ENCODE data around the gene VPS51. TPM values are rescaled to one million over a fixed set of nuclear protein-coding genes. Genes with fewer than 3 reads are reported as not detected.

Gene VPS51
- total RNA-seq, 1 experiment from 2014 or later = 89.5 TPM

GRCh38 chr11:65087216-65087615, 8.8 kb upstream of the VPS51 start:
- Histone ChIP-seq H3K27ac (ENCODE audit: low read depth, low read length) (no peak overlapping the region), H3K27me3 (ENCODE audit: insufficient read depth, low read length) (no peaks in the 10 kb centered on the region), H3K36me3 (ENCODE audit: control insufficient read depth in 1 of 2, insufficient read depth in 2 of 2, low read length in 2 of 2) (peaks cover 0 to 18% of the 10 kb centered on the region in 2 experiments; a peak in 1 of 4 replicates), H4K20me1 (ENCODE audit: insufficient read depth) (no peaks in the 10 kb centered on the region), H3K4me1 (ENCODE audit: control insufficient read depth in 1 of 2, insufficient read depth in 2 of 2, low read length in 2 of 2) (peaks cover 7 to 16% of the 10 kb centered on the region in 2 experiments; a peak in 3 of 4 replicates), H3K4me3 (replicated peaks in 1 of 2; ENCODE audit: low read depth in 1 of 2, low read length in 2 of 2) (no peak overlapping the region), H2AFZ (ENCODE audit: low read depth, low read length, poor library complexity, severe bottlenecking) (no peak overlapping the region), H3K79me2 (ENCODE audit: insufficient read depth, low read length) (peaks cover 22% of the 10 kb centered on the region), H3K4me2 (ENCODE audit: low read length) (no peak overlapping the region), H3K9me3 (ENCODE audit: control insufficient read depth in 1 of 2, insufficient read depth in 1 of 2, low read depth in 1 of 2, low read length in 2 of 2) (no peaks in the 10 kb centered on the region), H3K9me2 (ENCODE audit: insufficient read depth) (no peaks in the 10 kb centered on the region), H3K9ac (ENCODE audit: low read length) (no peak overlapping the region)
- intact Hi-C loops (cut with micrococcal nuclease) = no loop called here
- BruUV-seq (replicated peaks) = no TSS peak
- ATAC-seq = no peak
- no peak for DNase-seq (ENCODE audit: low read depth, low spot score)
- no peak for TF ChIP-seq TCF7L2 (IDR thresholded peaks at IDR 0.05; ENCODE audit: borderline replicate concordance, extremely low read depth, insufficient read depth, insufficient read length)
- no peak for TF ChIP-seq ZBTB33 (IDR thresholded peaks at IDR 0.05; ENCODE audit: extremely low read depth, insufficient replicate concordance, low read length)
- TF ChIP-seq ATF3 (IDR thresholded peaks at IDR 0.05) = no peak
- TF ChIP-seq REST (IDR thresholded peaks at IDR 0.05; ENCODE audit: low read depth) = no peak
- no peak for TF ChIP-seq MAX (IDR thresholded peaks at IDR 0.05)
- no peak for TF ChIP-seq JUND (IDR thresholded peaks at IDR 0.05)
- no peak for TF ChIP-seq CEBPB (IDR thresholded peaks at IDR 0.05; ENCODE audit: low read depth)
- TF ChIP-seq EZH2 (IDR thresholded peaks at IDR 0.05) = no peak
- TF ChIP-seq ELF1 (IDR thresholded peaks at IDR 0.05; ENCODE audit: borderline replicate concordance, low read depth) = no peak
- no peak for TF ChIP-seq CBX3 (IDR thresholded peaks at IDR 0.05; ENCODE audit: low read depth)
- TF ChIP-seq POLR2A (IDR thresholded peaks at IDR 0.05; ENCODE audit: borderline replicate concordance, extremely low read depth, insufficient read depth, insufficient read length) = no peak
- no peak for TF ChIP-seq ZFX (IDR thresholded peaks at IDR 0.05)
- TF ChIP-seq SIN3A (IDR thresholded peaks at IDR 0.05; ENCODE audit: low read depth) = no peak
- POLR2A ChIA-PET = no interaction called here
- RAD21 ChIA-PET (ENCODE audit: low non-redundant PET in 1 of 2, low total read pairs in 2 of 2, uncharacterized antibody in 2 of 2, unreplicated experiment in 2 of 2) = no interaction called here
- CTCF ChIA-PET = no interaction called here

All from HCT116 (cell line).